Right lobe of liver (tissue), 6 donors: ENCODE measurements around the gene LRRC45. TPM values are rescaled to one million over a fixed set of nuclear protein-coding genes. Genes with fewer than 3 reads are reported as not detected.

Experiments
- ATAC-seq, 4 donors: fragments of 200-7000 bp; cut with Tn5 transposase; one replicate each; pipeline ENCODE4 v1.9.1; 2020; ENCODE audit warnings: mild to moderate bottlenecking in 4 of 4, moderate library complexity in 4 of 4
- DNase-seq, 3 donors: peaks; one replicate each; pipeline ENCODE4 v3.0.0-alpha.2; 2020
- H3K27ac ChIP-seq, 3 donors: fragments of 200-600 bp; one replicate each; pipeline ENCODE4 v1.8.0; 2022
- H3K27me3 ChIP-seq, 2 donors: fragments of 200-600 bp; one replicate each; pipeline ENCODE4 v1.8.0; 2022
- H3K36me3 ChIP-seq, 4 donors: fragments of 200-600 bp; sonication (generic) in 1 of 4; one replicate each; pipeline versions ENCODE4 v1.5.1 to v1.8.0; 2017 to 2022; ENCODE audit warnings: control low read depth in 1 of 4
- H3K4me1 ChIP-seq, 4 donors: fragments of 200-600 bp; sonication (generic) in 1 of 4; one replicate each; pipeline versions ENCODE4 v1.5.1 to v1.8.0; 2017 to 2022; ENCODE audit warnings: control low read depth in 1 of 4
- H3K4me3 ChIP-seq, 3 donors: fragments of 200-600 bp; one replicate each; pipeline ENCODE4 v1.8.0; 2022
- H3K9me3 ChIP-seq, 4 donors: fragments of 200-600 bp; sonication (generic) in 1 of 4; one replicate each; pipeline versions ENCODE4 v1.5.1 to v1.8.0; 2017 to 2022; ENCODE audit warnings: control low read depth in 1 of 4
- POLR2A ChIP-seq: fragments of 450-650 bp; IDR thresholded peaks from one replicate; pipeline ENCODE4 v1.6.1; 2017; ENCODE audit warnings: antibody characterized with exemption, mild to moderate bottlenecking
- WGBS: methylation state at CpG from one replicate; pipeline ENCODE4 v1.1.6; 2018; ENCODE audit warnings: low coverage, low lambda C conversion rate; ENCODE audit not compliant: insufficient coverage; ENCODE audit errors: missing lambda C conversion rate; 5-methylcytosine and 5-hydroxymethylcytosine counted together
- intact Hi-C, 2 donors: fragments of 100-400 bp; cut with DNase I; formaldehyde crosslinking; loops; one replicate each; pipeline versions ENCODE4 v1.11.2 to v1.14.1; 2022
- total RNA-seq, 6 experiments: library from RNA; depleted of rRNA in 2 of 6; stranded (reverse); fragments of >200 nt in 2 of 6; fragmentation: NEBNext Ultra II Directional in 3 of 6; extraction: Animal tissue kit (Norgen Biotek cat#: 25700) in 3 of 6; gene quantifications; one replicate each; pipeline versions ENCODE4 v1.1.0 to v1.2.4, GENCODE V29; 2016 to 2023
- TF ChIP-seq, protein P1 (sequence below), 4 donors: fragments of 200-600 bp in 3 of 4; fragments of 450-650 bp in 1 of 4; IDR thresholded peaks; one replicate each; pipeline versions ENCODE4 v1.5.1 to v1.8.0; 2016 to 2022; ENCODE audit warnings: antibody characterized with exemption in 4 of 4, mild to moderate bottlenecking in 2 of 4
- donor health status: DM: no; HTN: yes; CAD: no.
- donor health status: DM: no; HTN: no; CAD: no.
- donor health status: DM: no; HTN: no; CAD: no.
- donor health status: DM: no; HTN: yes; CAD: no.
- donor health status: DM: no; HTN: yes; CAD: no.

Gene LRRC45
- total RNA-seq, 6 experiments from 2014 or later: 4.9 to 15.6 (median 11.9) TPM

GRCh38 chr17:82004517-82005455, 18.3 kb upstream of the LRRC45 start:
- peaks cover 0 to 13% (median 6%) of the 10 kb centered on the region in 4 donors for H3K4me1 ChIP-seq
- no peak overlapping the region for H3K4me3 ChIP-seq
- ATAC-seq (no peak), DNase-seq (no peak)
- H3K9me3 ChIP-seq: no peaks in the 10 kb centered on the region
- intact Hi-C loops: no loop called here
- no peaks in the 10 kb centered on the region for H3K36me3 ChIP-seq
- TF ChIP-seq, protein P1, sequence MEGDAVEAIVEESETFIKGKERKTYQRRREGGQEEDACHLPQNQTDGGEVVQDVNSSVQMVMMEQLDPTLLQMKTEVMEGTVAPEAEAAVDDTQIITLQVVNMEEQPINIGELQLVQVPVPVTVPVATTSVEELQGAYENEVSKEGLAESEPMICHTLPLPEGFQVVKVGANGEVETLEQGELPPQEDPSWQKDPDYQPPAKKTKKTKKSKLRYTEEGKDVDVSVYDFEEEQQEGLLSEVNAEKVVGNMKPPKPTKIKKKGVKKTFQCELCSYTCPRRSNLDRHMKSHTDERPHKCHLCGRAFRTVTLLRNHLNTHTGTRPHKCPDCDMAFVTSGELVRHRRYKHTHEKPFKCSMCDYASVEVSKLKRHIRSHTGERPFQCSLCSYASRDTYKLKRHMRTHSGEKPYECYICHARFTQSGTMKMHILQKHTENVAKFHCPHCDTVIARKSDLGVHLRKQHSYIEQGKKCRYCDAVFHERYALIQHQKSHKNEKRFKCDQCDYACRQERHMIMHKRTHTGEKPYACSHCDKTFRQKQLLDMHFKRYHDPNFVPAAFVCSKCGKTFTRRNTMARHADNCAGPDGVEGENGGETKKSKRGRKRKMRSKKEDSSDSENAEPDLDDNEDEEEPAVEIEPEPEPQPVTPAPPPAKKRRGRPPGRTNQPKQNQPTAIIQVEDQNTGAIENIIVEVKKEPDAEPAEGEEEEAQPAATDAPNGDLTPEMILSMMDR (IDR thresholded peaks at IDR 0.05): no peak
- no peak for TF ChIP-seq POLR2A
- no peak overlapping the region for H3K27ac ChIP-seq
- 70% methylated on average over 3 of the region's 41 CpGs for WGBS
- no peaks in the 10 kb centered on the region for H3K27me3 ChIP-seq

- WGBS: 83% methylated on average over 8 of the region's 30 CpGs
- ATAC-seq (no peak), DNase-seq (no peak)
- no peak overlapping the region for H3K4me3 ChIP-seq
- no peaks in the 10 kb centered on the region for H3K9me3 ChIP-seq
- TF ChIP-seq, protein P1 (IDR thresholded peaks at IDR 0.05): no peak
- TF ChIP-seq POLR2A: no peak
- intact Hi-C loops: no loop called here
- no peaks in the 10 kb centered on the region for H3K36me3 ChIP-seq
- peaks cover 0 to 3% (median under 1%) of the 10 kb centered on the region in 4 donors for H3K4me1 ChIP-seq
- no peaks in the 10 kb centered on the region for H3K27me3 ChIP-seq
- H3K27ac ChIP-seq: no peak overlapping the region
These were observed 17.3 kb upstream of the LRRC45 start for GRCh38 chr17:82005701-82006348.

DNA sequence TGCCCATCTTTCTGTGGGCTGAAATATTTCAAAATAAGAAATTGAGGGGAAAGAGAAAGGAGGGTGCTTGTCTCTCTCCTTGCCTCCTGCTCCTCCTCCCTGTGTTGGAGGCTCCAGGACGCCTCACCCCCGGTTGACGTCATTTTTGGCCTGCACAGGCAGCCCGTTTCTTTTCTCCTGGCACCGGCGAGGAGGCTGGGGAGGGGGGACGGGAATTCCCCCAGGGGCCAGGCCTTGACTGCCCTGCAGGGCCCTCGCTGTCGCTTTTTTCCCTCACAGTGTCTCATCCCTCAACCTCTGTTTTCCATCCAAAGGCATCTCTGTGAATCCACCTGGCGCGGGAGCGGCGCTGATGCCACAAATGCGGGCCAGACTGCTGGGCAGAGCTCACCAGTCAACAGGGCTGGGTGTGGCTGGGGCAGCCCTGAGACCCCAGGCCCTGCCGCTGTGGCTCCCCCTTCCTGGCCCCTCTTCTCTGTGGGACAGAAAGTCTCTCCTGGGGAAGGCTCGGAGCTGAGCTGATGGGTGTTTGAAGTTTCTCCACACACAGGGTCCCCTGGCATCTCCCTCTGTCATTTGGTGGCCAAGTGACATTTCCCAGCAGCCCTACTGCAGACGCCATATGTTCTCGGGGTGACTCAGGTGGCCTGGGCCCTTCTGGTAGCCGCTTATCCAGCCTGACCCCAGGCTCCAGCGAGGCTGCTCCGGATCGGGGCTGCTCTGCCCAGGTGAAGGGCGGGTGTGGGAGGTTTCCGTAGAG, 16.5 kb upstream of the LRRC45 start:
- no peak overlapping the region for H3K4me3 ChIP-seq
- H3K9me3 ChIP-seq: no peaks in the 10 kb centered on the region
- H3K36me3 ChIP-seq: peaks cover 0 to 3% (median 0%) of the 10 kb centered on the region in 4 donors
- TF ChIP-seq POLR2A: no peak
- TF ChIP-seq, protein P1 (IDR thresholded peaks at IDR 0.05): no peak
- H3K4me1 ChIP-seq: no peaks in the 10 kb centered on the region
- H3K27ac ChIP-seq: no peak overlapping the region
- no peaks in the 10 kb centered on the region for H3K27me3 ChIP-seq
- intact Hi-C loops: no loop called here
- no peak for DNase-seq
- ATAC-seq: no peak
- 76% methylated on average over 11 of the region's 24 CpGs for WGBS

GRCh38 chr17:82007228-82007494, 15.9 kb upstream of the LRRC45 start:
- H3K36me3 ChIP-seq: peaks cover 0 to 8% (median 0%) of the 10 kb centered on the region in 4 donors
- DNase-seq: no peak
- TF ChIP-seq POLR2A: no peak
- TF ChIP-seq, protein P1 (IDR thresholded peaks at IDR 0.05): no peak
- H3K27me3 ChIP-seq: no peaks in the 10 kb centered on the region
- intact Hi-C loops: no loop called here
- no peak overlapping the region for H3K27ac ChIP-seq
- H3K4me1 ChIP-seq: no peaks in the 10 kb centered on the region
- ATAC-seq: no peak
- H3K9me3 ChIP-seq: no peaks in the 10 kb centered on the region
- no peak overlapping the region for H3K4me3 ChIP-seq
- WGBS: 92% methylated on average over 2 of the region's 6 CpGs
